Anterior cingulate cortex (tissue), 58 donors: ENCODE results near the gene CRIM1.

ENCODE experiments used
- DNase-seq, 58 donors: peaks; one replicate each; lab custom pipeline; 2025; lab: John Stamatoyannopoulos, UW

The CRIM1 gene

DNA sequence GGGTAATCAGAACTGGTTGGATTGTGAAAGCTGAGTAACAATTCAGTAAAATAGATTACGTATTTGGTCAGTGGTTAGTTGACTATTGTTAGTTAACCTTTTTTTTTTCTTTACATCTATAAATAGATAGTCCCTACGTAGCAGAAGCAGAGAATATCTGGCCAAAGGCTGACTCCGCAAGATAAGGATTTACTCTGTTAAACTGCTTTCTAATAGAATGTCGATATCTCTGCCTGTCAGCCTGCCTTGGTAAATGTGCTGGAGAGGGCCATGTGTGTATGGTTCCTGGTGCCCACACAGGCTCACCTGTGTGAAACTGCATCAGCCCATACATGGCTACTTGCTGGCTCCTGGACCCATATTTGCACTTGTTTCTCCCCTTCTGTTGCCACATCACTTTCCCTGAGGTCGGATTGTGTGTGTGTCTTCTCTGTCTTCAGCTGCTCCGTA, 94.4 kb downstream of the CRIM1 start:
- DNase-seq = no peak

- DNase-seq = no peak
Observed at GRCh38 chr2:36450466-36451196, 95.1 kb downstream of the CRIM1 start.

DNA sequence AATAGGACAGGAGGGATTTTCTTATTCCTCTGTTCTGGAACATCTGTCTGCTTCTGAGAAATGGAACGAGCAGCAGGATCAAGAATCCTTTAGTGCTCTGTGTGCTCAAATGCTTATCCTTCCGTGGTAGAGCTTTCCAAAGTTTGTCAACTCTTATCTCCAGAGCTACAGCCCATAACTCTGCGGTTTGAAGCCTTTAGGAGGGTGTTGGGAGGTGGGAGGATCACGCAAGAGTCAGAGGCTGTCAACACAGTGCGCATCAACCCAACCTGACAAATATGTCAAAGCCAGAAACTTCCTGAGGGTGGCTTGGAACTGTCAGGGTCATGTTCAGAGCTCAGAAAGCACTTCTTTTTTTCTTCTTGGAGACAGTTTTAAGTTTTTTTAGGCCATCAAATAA, 95.9 kb downstream of the CRIM1 start:
- DNase-seq = no peak

GRCh38 chr2:36452260-36452659, 96.7 kb downstream of the CRIM1 start:
- DNase-seq = no peak

GRCh38 chr2:36453652-36454051, 98.1 kb downstream of the CRIM1 start:
- no peak for DNase-seq

- no peak for DNase-seq
Observed at GRCh38 chr2:36455011-36455410, 99.4 kb downstream of the CRIM1 start.

GRCh38 chr2:36455788-36456187, 100.2 kb downstream of the CRIM1 start:
- no peak for DNase-seq

DNA sequence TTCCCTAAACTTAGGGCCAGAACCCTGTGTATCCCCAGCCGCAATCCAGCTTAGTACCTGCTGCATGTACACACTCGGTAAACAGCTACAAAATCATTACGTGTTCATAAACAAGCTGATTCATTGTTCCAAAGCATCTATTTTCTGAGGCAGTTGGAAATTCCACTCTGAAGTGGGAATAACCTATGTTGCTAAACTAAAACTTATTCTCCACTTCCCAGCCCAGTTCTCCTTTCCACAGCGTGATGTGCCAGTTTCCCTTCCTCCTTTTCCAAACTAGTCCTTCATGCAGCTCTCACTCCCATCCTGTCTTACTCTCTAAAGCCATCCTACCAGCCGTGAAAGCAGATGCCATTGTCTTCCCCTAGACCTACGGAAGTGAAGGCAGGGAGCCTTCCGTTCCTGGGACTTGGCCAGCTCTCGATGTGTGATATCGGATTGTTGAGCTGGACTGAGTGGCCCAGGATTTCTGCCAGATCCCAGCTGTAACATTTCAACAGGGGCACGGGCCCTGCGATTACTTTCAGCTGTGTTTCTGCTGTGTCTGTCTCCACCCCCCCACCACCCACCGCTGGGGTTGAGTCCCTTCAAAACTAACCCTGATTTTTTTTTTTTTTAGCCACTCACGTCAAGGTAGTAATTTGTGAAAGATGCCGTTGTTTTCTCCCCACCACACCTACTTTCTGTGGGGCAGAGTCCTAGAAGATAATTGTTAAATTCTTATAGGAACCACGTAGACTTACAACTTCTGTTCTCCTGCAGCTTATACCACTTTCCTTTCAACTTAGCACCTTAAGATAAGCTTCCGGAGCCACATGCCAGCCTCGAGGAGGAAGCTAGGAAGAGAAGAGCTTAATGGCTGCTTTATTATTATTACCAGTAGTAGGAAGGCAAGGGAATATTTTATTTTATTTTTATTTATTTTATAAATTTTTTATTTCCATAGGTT, 100.9 kb downstream of the CRIM1 start:
- peak in 20 of 58 donors; percentile 6 to 50 (median 22) for DNase-seq

GRCh38 chr2:36458106-36458505, 102.5 kb downstream of the CRIM1 start:
- no peak for DNase-seq

DNA sequence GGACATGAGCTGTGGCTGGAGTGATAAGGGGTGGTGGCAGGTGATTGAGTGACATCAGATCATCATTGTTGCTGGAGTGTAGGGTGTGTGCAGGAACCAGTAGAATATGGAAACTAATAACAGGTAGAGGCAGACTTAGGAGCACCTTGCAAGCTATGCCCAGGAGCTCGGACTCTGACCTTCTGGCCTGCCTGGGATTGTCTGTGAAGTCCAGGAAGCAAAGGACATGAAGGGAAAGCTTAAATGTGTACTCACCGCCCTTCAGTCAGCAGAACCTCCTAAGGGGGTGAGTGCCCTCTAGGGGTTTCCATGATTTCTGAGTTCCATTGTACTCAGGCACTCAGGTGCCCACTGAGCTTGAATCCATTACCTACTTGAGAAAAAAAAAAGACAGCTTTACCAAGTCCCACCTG, 104.2 kb downstream of the CRIM1 start:
- peak in 5 of 58 donors; percentile 9 to 32 (median 16) for DNase-seq

GRCh38 chr2:36461039-36461681, 105.6 kb downstream of the CRIM1 start:
- DNase-seq = no peak

DNA sequence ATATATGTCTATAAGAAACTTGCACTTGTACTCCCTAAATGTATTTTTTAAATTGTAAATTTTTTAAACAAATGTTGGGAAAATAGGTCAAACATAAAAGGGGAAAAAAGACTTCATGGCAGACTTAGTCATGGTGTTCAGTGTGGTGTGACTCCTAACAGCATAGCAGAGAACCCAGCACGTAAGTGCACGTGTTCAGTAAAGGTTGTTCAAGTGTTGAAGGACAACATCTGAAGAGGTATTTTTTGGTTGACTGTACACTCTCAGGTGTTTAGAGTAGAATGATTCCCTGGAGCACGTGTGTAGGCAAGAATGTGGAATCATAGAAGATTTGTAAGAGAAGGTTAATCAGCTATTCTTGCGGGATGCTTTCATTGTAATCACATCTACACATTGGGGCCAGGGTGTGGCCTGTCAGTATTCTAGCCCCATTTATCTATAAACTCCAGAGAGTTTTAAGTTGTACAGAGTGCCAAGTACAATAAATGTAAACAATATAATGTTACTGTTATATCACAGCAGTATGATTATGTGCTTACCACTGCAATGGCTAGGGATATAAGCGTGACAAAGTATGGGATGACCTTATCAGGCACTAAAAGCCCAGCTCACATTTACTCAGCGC, 106.8 kb downstream of the CRIM1 start:
- no peak for DNase-seq

DNA sequence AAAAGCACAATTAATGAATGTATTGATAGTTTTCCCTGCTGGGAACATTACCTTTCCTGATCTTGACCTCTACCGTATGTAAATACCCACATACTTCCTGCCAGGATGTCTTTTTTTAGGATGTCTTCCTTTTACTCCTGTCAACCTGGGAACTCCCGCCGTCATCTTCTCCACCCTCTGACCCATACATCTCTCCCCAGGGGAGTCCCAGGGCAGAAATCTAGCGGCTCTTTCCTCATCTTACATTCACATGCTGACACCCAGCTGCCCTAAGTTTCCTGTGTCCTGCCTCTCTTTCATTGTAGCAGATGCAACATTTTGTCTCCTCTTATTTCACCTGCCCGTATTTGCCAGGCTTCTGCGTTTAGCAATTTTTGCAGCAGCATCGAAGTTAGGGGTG, 107.8 kb downstream of the CRIM1 start:
- no peak for DNase-seq

- DNase-seq = no peak
Observed at GRCh38 chr2:36464006-36464721, 108.6 kb downstream of the CRIM1 start.

GRCh38 chr2:36466135-36466534, 110.6 kb downstream of the CRIM1 start:
- DNase-seq = no peak

- DNase-seq = no peak
Observed at GRCh38 chr2:36468463-36469105, 113.0 kb downstream of the CRIM1 start.

DNA sequence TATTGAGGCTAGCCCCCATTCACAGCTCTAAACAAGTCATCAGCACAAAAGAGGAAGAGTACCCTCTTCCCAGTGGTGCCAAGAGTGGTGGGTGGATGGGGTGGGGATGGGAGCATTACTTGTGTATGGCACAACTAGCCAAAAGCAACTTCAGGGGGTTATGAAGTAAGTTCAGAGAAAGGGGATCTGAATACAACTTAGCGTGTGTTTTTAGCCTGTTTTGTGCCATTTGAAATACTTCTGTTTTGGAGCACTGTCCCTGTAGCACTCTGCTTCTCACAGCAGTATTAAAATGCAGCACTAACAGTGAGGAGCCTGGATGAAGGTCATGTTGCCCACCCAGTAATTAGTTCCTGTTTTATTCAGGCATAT, 113.5 kb downstream of the CRIM1 start:
- DNase-seq = no peak

GRCh38 chr2:36469710-36470109, 114.1 kb downstream of the CRIM1 start:
- DNase-seq = no peak

DNA sequence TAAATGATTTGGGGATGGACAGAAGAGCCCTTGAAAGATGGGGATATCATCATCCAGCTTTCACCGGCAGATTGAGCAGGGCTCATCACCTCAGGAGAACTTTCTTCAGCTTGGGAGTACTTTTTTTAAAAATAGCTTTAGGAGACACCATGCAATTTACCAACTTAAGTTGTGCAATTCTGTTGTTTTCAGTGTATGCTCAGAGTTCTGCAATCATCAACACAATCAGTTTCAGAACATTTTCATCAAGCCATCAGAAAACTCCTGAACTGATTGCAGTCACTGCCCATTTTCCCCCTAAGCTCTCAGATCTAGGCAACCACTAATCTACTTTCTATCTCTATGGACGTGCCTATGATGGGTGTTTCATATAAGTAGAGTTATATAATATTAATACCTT, 117.7 kb downstream of the CRIM1 start:
- no peak for DNase-seq
